MM.1S (cell line): ENCODE results near the gene IRAK2.
"Not testable (repeated sequence)": the region's sequence is repeated elsewhere in the genome, so short reads cannot be mapped to it uniquely, and the experiment has no call there.

Source experiments
- DNase-seq: peaks from one replicate; pipeline ENCODE4 v3.0.0-alpha.2; 2015
- H2AFZ ChIP-seq: fragments of 300-600 bp; sonication (generic); 2 replicates; pipeline ENCODE4 v1.6.0; 2016; ENCODE audit warnings: antibody characterized with exemption, low read length
- H3F3A ChIP-seq: fragments of 300-600 bp; sonication (generic); 2 replicates; pipeline ENCODE4 v1.6.1; 2016; ENCODE audit warnings: mild to moderate bottlenecking, antibody characterized with exemption, low read length, moderate library complexity, mixed read lengths; ENCODE audit not compliant: insufficient read depth
- H3K27ac ChIP-seq: fragments of 300-600 bp; sonication (generic); 2 replicates; pipeline ENCODE4 v1.5.1; 2016; ENCODE audit warnings: mild to moderate bottlenecking, low read length
- H3K27me3 ChIP-seq: fragments of 300-600 bp; sonication (generic); replicated peaks from 2 replicates; pipeline ENCODE4 v1.6.0; 2016; ENCODE audit warnings: low read length; ENCODE audit not compliant: insufficient read depth
- H3K36me3 ChIP-seq: fragments of 300-600 bp; sonication (generic); replicated peaks from 2 replicates; pipeline ENCODE4 v1.6.1; 2016; ENCODE audit warnings: mild to moderate bottlenecking, low read length, mixed read lengths; ENCODE audit not compliant: insufficient read depth
- H3K4me1 ChIP-seq: fragments of 300-600 bp; sonication (generic); 2 replicates; pipeline ENCODE4 v1.6.1; 2016; ENCODE audit warnings: low read length, mixed read lengths
- H3K4me2 ChIP-seq: fragments of 300-600 bp; sonication (generic); 2 replicates; pipeline ENCODE4 v1.6.0; 2016; ENCODE audit warnings: low read depth, low read length
- H3K4me3 ChIP-seq: fragments of 300-600 bp; sonication (generic); 2 replicates; pipeline ENCODE4 v1.5.1; 2016; ENCODE audit warnings: low read length, mixed read lengths
- H3K79me2 ChIP-seq: fragments of 300-600 bp; sonication (generic); 2 replicates; pipeline ENCODE4 v1.6.1; 2016; ENCODE audit warnings: mixed run types, low read length, mixed read lengths
- H3K9ac ChIP-seq: fragments of 300-600 bp; sonication (generic); 2 replicates; pipeline ENCODE4 v1.6.1; 2016; ENCODE audit warnings: low read length, mixed read lengths
- H3K9me2 ChIP-seq: fragments of 300-600 bp; sonication (generic); replicated peaks from 2 replicates; pipeline ENCODE4 v1.6.1; 2016; ENCODE audit warnings: mild to moderate bottlenecking, low read length, mixed read lengths; ENCODE audit not compliant: insufficient read depth
- H3K9me3 ChIP-seq: fragments of 300-600 bp; sonication (generic); replicated peaks from 2 replicates; pipeline ENCODE4 v1.6.1; 2016; ENCODE audit warnings: mild to moderate bottlenecking, low read length, mixed read lengths; ENCODE audit not compliant: insufficient read depth
- H4K20me1 ChIP-seq: fragments of 300-600 bp; sonication (generic); 2 replicates; pipeline ENCODE4 v1.6.1; 2016; ENCODE audit warnings: mild to moderate bottlenecking, low read length, moderate library complexity, mixed read lengths; ENCODE audit not compliant: insufficient read depth
- CTCF ChIP-seq: fragments of 300-600 bp; sonication (generic); IDR thresholded peaks from 2 replicates; pipeline ENCODE4 v1.5.1; 2016; ENCODE audit warnings: antibody characterized with exemption, low read length, mixed read lengths
- EZH2 ChIP-seq: fragments of 300-600 bp; sonication (generic); optimal IDR thresholded peaks from 2 replicates; pipeline ENCODE3; 2017; ENCODE audit warnings: low read depth, mild to moderate bottlenecking, antibody characterized with exemption, low read length, mixed read lengths
- EZH2phosphoT487 ChIP-seq: fragments of 300-600 bp; sonication (generic); IDR thresholded peaks from 2 replicates; pipeline ENCODE4 v1.6.1; 2018; ENCODE audit warnings: antibody characterized with exemption, low read length

The IRAK2 gene

GRCh38 chr3:10268930-10269329 is 104.2 kb downstream of the IRAK2 start:
- Histone ChIP-seq H3K9me3 (no peaks in the 10 kb centered on the region), H3K4me3 (no peak overlapping the region), H3F3A (no peaks in the 10 kb centered on the region), H3K79me2 (peaks cover 98% of the 10 kb centered on the region), H3K9ac (no peak overlapping the region), H3K27me3 (no peaks in the 10 kb centered on the region), H4K20me1 (peaks cover 4% of the 10 kb centered on the region; the same call in 1 of the 2 replicates), H3K4me2 (no peak overlapping the region), H3K27ac (no peak overlapping the region), H3K36me3 (peaks cover 24% of the 10 kb centered on the region), H3K4me1 (peaks cover 10% of the 10 kb centered on the region), H3K9me2 (no peaks in the 10 kb centered on the region), H2AFZ (no peak overlapping the region)
- DNase-seq = no peak
- no peak for TF ChIP-seq EZH2phosphoT487
- no peak for TF ChIP-seq EZH2
- TF ChIP-seq CTCF = no peak

GRCh38 chr3:10269443-10269842 is 104.7 kb downstream of the IRAK2 start:
- H3K9ac ChIP-seq = no peak overlapping the region
- no peak overlapping the region for H3K4me3 ChIP-seq
- no peak overlapping the region for H3K4me2 ChIP-seq
- H3K36me3 ChIP-seq = peaks cover 24% of the 10 kb centered on the region
- H3F3A ChIP-seq = peaks cover 5% of the 10 kb centered on the region
- no peak for TF ChIP-seq EZH2
- TF ChIP-seq EZH2phosphoT487 = no peak
- no peak for TF ChIP-seq CTCF
- H2AFZ ChIP-seq = no peak overlapping the region
- no peaks in the 10 kb centered on the region for H3K9me2 ChIP-seq
- peaks cover 98% of the 10 kb centered on the region for H3K79me2 ChIP-seq
- H3K27me3 ChIP-seq = no peaks in the 10 kb centered on the region
- H3K9me3 ChIP-seq = no peaks in the 10 kb centered on the region
- H3K27ac ChIP-seq = no peak overlapping the region
- H3K4me1 ChIP-seq = peaks cover 15% of the 10 kb centered on the region
- no peak for DNase-seq
- peaks cover 7% of the 10 kb centered on the region; the same call in 1 of the 2 replicates for H4K20me1 ChIP-seq

GRCh38 chr3:10272476-10272875 is 107.8 kb downstream of the IRAK2 start:
- not testable (repeated sequence) for H3K9me2 ChIP-seq, H3K9ac ChIP-seq, H3K9me3 ChIP-seq, H3K4me3 ChIP-seq, H3K4me2 ChIP-seq, H3K27me3 ChIP-seq, H3F3A ChIP-seq, H4K20me1 ChIP-seq, DNase-seq, H3K27ac ChIP-seq, H2AFZ ChIP-seq
- Histone ChIP-seq H3K79me2 (peaks cover 98% of the 10 kb centered on the region), H3K36me3 (peaks cover 17% of the 10 kb centered on the region), H3K4me1 (peaks cover 18% of the 10 kb centered on the region)

GRCh38 chr3:10272977-10273376 is 108.3 kb downstream of the IRAK2 start:
- Histone ChIP-seq H3K4me1 (peaks cover 18% of the 10 kb centered on the region), H3K27ac (no peak overlapping the region), H3K9ac (no peak overlapping the region), H3K9me3 (no peaks in the 10 kb centered on the region), H3K27me3 (no peaks in the 10 kb centered on the region), H3K9me2 (no peaks in the 10 kb centered on the region), H2AFZ (no peak overlapping the region), H3F3A (peaks cover 7% of the 10 kb centered on the region), H3K4me3 (no peak overlapping the region), H3K79me2 (peaks cover 93% of the 10 kb centered on the region), H3K36me3 (peaks cover 13% of the 10 kb centered on the region), H4K20me1 (peaks cover 7% of the 10 kb centered on the region; the same call in 1 of the 2 replicates), H3K4me2 (no peak overlapping the region)
- DNase-seq = no peak
- TF ChIP-seq EZH2 (no peak), EZH2phosphoT487 (no peak), CTCF (no peak)
